Sigmoid colon (tissue), 4 donors: Measurements from ENCODE around the gene DRAP1.

Experiments
- EP300 ChIP-seq, 4 donors: sonication (generic); formaldehyde crosslinking; IDR thresholded peaks; one replicate each; pipeline ENCODE4 v1.6.1; 2017; ENCODE audit warnings: antibody characterized with exemption in 4 of 4
- POLR2A ChIP-seq, 2 donors: fragments of 450-650 bp; IDR thresholded peaks; one replicate each; pipeline ENCODE4 v1.6.1; 2016; ENCODE audit warnings: antibody characterized with exemption in 2 of 2, mild to moderate bottlenecking in 2 of 2, moderate library complexity in 2 of 2
- POLR2AphosphoS5 ChIP-seq, 4 donors: sonication (generic); formaldehyde crosslinking; IDR thresholded peaks; one replicate each; pipeline ENCODE4 v1.6.1; 2017; ENCODE audit warnings: antibody characterized with exemption in 4 of 4
- TF ChIP-seq, protein P1 (sequence below), 4 experiments: fragments of 450-650 bp in 3 of 4; fragments of 200-600 bp in 1 of 4; IDR thresholded peaks; one replicate each; pipeline ENCODE4 v1.5.1; 2016 to 2019; ENCODE audit warnings: antibody characterized with exemption in 4 of 4, mild to moderate bottlenecking in 3 of 4, moderate library complexity in 2 of 4

- no peak for TF ChIP-seq EP300 (IDR thresholded peaks at IDR 0.05)
- TF ChIP-seq, protein P1, sequence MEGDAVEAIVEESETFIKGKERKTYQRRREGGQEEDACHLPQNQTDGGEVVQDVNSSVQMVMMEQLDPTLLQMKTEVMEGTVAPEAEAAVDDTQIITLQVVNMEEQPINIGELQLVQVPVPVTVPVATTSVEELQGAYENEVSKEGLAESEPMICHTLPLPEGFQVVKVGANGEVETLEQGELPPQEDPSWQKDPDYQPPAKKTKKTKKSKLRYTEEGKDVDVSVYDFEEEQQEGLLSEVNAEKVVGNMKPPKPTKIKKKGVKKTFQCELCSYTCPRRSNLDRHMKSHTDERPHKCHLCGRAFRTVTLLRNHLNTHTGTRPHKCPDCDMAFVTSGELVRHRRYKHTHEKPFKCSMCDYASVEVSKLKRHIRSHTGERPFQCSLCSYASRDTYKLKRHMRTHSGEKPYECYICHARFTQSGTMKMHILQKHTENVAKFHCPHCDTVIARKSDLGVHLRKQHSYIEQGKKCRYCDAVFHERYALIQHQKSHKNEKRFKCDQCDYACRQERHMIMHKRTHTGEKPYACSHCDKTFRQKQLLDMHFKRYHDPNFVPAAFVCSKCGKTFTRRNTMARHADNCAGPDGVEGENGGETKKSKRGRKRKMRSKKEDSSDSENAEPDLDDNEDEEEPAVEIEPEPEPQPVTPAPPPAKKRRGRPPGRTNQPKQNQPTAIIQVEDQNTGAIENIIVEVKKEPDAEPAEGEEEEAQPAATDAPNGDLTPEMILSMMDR (IDR thresholded peaks at IDR 0.05), result no peak
- no peak for TF ChIP-seq POLR2A (IDR thresholded peaks at IDR 0.05)
- TF ChIP-seq POLR2AphosphoS5 (IDR thresholded peaks at IDR 0.05), result no peak
Observed at GRCh38 chr11:65946655-65947054, 27.4 kb downstream of the DRAP1 start.
